ENCODE results near the gene SMOC2.
A peak's percentile ranks its signal among the peaks of the same experiment; 100 is the strongest.

The SMOC2 gene

DNA sequence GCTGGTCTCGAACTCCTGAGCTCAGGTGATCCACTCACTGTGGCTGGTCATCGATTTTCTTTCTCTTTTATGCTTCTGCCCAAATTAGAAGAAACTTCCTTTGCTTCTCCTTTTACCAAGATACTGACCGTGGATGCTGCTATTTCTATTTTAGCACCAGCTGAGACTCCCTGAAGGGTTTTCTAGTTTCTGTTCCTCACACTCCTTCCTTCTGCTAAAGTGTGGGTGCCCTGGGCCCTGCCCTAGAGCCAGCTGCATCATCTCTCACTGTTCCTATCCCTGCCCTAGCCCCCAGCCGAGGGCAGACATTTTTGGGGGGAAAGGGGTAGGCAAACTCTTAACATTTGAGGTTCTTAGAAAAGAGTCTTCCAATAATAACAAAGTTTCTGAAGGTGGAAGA, 6.3 kb downstream of the SMOC2 start:
- DNase-seq (ENCODE audit: low spot score in 2 of 2) = no peak
- Histone ChIP-seq H3K36me3 (replicated peaks) (no peaks in the 10 kb centered on the region), H3K4me3 (no peak overlapping the region), H3K4me1 (no peaks in the 10 kb centered on the region), H3K9me3 (no peaks in the 10 kb centered on the region), H3K27me3 (ENCODE audit: low read depth) (no peaks in the 10 kb centered on the region)
- in situ Hi-C loops (cut with MboI; ENCODE audit: low sequenced_read_pairs) = no loop called here

DNA sequence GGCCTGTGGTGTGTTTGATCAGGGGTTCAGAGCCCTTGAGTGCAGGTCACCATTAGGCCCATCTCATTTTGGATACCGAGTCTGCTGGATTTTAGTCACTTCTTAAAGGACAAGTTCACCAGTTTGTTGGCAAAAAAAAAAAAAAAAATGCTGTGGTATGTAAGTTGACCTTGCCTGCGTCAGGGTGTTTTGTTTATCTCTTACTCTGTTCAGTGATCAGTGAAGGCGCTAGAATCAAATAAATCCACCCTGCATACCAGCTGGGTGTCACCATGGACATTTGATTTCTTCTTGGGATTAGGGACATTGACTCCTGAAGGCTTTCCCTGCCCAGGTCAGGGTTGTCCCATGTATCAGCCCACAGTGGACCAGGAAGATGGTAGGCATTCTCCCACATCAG, 6.7 kb downstream of the SMOC2 start:
- DNase-seq (ENCODE audit: low spot score in 2 of 2) = no peak
- in situ Hi-C loops (cut with MboI; ENCODE audit: low sequenced_read_pairs) = no loop called here
- no peak overlapping the region for H3K4me3 ChIP-seq
- no peaks in the 10 kb centered on the region for H3K4me1 ChIP-seq
- no peaks in the 10 kb centered on the region for H3K36me3 ChIP-seq (replicated peaks)
- no peaks in the 10 kb centered on the region for H3K27me3 ChIP-seq (ENCODE audit: low read depth)
- H3K9me3 ChIP-seq = no peaks in the 10 kb centered on the region

DNA sequence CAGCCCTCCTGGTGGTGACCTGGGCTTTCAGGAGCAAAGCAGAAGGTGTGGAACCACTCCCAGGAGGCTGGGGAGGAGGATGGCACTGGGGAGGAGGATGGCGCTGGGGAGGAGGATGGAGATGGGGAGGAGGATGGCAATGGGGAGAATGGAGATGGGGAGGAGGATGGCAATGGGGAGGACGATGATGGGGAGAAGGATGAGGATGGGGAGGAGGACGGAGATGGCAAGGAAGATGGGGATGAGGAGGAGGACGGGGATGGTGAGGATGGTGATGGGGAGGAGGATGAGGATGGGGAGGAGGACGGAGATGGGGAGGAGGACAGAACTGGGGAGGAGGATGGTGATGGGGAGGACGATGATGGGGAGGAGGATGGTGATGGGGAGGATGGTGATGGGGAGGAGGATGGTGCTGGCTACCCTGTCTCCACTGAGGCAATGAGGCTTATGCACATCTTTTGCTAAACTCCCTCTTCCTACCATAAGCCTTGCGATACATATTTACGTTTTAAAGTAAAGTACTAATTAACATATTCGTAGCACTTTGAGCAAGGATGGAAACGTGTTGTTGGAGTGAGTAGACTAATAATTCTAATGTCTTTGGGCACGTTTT, 7.4 kb downstream of the SMOC2 start:
- no peak for DNase-seq (ENCODE audit: low spot score in 2 of 2)
- no peak overlapping the region for H3K4me3 ChIP-seq
- in situ Hi-C loops (cut with MboI; ENCODE audit: low sequenced_read_pairs) = no loop called here
- no peaks in the 10 kb centered on the region for H3K27me3 ChIP-seq (ENCODE audit: low read depth)
- no peaks in the 10 kb centered on the region for H3K4me1 ChIP-seq
- no peaks in the 10 kb centered on the region for H3K36me3 ChIP-seq (replicated peaks)
- no peaks in the 10 kb centered on the region for H3K9me3 ChIP-seq

DNA sequence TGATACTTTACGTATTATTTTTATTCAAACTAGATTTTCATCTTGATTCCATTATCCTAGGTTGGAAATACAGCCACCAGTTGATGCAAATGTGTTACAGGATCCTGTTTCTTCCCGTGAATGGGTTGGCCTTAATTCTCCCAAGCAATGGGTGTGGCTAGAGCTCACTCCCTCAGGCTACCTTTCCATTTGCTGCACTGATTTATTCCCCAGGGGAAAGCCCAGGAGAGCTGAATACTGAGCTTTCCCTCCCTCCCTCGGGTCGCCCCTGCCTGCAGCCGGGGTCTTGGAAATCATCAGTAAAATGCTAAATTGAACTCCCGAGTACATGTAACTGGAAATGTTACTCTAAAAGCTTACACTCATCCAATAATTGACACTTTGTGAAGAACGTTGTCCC, 9.9 kb downstream of the SMOC2 start:
- DNase-seq (ENCODE audit: low spot score in 2 of 2) = peak; percentile 7 to 17
- Histone ChIP-seq H3K36me3 (replicated peaks) (no peaks in the 10 kb centered on the region), H3K4me3 (no peak overlapping the region), H3K9me3 (no peaks in the 10 kb centered on the region), H3K27me3 (ENCODE audit: low read depth) (no peaks in the 10 kb centered on the region), H3K4me1 (no peaks in the 10 kb centered on the region)
- in situ Hi-C loops (cut with MboI; ENCODE audit: low sequenced_read_pairs) = no loop called here

DNA sequence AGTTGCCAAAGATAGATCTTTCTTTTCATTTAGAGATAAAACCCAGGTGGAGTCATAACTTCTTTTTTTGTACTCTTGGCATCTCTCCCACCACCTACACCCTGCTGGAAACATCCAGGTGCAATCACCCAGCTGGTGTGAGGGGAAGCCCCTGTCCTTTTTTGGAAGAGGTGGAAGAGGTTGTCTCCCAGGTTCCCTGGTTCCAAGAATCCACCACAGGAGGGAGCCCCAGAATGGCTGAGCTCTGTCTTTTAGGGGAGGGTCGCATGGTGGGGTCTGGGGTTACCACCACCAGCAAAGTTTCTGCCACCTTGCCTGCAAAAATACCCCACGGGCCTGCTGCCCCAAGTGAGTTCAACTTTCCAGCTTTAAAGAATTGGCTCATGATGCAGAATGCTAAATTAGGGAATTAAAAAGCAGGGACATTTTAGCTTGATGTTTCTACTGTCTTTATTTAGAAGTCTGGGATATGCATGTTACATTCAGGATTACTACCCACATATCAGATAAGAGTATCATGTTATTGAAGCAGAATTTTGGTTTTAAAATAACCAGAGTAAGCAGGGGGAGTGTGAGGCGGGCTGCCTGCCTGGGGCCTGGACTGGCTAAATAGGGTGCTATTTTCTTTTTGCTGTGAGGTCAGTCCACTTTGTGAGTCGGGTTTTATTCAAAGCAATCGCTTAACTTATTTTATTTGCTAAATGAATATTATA, 11.0 kb downstream of the SMOC2 start:
- H3K36me3 ChIP-seq (replicated peaks) = no peaks in the 10 kb centered on the region

DNA sequence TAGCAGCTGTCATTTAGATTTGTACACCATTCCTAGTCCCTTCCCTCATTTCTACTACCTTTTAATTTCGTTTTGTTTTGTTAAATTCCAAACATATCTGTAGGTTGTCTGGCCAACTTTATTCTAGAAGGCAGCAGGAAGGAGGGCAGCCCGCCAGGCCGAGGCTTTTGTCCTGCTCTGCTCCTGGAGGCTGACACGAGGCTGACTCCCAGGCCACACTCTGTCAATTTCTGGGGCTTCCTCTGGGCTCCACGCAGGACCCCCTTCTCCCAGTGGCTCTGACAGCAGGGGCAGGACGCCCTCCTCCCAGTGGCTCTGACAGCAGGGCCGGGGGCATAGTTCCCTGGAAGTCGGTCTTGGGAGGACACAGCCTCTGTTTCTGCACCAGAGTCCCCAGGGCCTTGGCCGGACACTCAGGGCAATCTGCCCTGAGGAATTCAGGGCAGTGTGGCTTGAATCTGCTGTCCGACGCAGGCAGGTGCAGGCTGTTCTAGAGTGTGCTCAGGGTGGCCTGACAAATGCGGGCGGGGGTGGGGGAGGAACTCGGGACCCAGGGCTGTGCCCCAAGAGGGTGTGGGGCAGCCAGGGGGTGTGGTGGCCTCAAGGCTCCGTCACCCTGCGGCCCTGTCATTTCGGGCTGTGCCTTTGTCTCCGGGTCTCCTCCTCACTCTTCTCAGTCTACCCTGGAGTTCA, 11.8 kb downstream of the SMOC2 start:
- in situ Hi-C loops (cut with MboI; ENCODE audit: low sequenced_read_pairs) = no loop called here

More for the DNA sequence above, 11.0 kb downstream of the SMOC2 start:
- Histone ChIP-seq H3K4me1 (no peaks in the 10 kb centered on the region), H3K9me3 (no peaks in the 10 kb centered on the region), H3K27me3 (ENCODE audit: low read depth) (no peaks in the 10 kb centered on the region), H3K4me3 (no peak overlapping the region)
- DNase-seq (ENCODE audit: low spot score in 2 of 2) = no peak
- in situ Hi-C loops (cut with MboI; ENCODE audit: low sequenced_read_pairs) = no loop called here

DNA sequence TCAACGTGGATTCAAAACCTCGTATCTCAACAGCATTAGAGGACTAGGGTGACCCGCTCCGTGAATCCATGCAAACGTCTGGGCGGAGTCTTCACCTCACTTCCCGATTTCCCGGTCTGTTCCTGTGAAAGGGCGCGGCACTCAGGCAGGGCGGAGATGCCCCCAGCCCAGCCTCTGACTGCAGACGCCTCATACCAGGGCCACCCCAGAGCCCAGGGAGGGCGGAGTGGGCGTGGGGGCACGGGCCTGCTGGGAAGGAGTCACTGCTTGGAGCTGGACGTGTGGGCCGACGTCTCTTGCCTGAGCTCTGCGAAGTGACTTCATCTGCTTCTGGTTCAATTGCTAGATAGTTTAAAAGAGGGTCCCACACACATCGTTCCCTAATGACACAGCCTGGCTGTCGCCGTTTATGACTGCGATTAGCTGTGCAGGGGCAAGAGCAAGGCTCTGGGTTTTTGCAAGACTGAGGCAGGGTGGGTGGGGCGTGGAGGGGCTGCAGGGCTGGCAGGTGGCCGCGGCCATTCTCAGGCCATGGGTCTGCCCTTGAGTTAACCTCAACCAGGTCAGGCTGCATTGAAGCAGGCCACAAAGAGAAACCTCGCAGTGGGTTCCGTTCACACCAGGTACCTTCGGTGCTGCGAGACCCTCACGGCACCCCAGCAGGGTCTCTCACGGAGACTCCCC, 15.0 kb downstream of the SMOC2 start:
- Histone ChIP-seq H3K27me3 (ENCODE audit: low read depth) (no peaks in the 10 kb centered on the region), H3K4me3 (no peak overlapping the region), H3K9me3 (no peaks in the 10 kb centered on the region), H3K4me1 (no peaks in the 10 kb centered on the region), H3K36me3 (replicated peaks) (no peaks in the 10 kb centered on the region)
- no peak for DNase-seq (ENCODE audit: low spot score in 2 of 2)
- in situ Hi-C loops (cut with MboI; ENCODE audit: low sequenced_read_pairs) = no loop called here

More for the DNA sequence above, 11.8 kb downstream of the SMOC2 start:
- no peak for DNase-seq (ENCODE audit: low spot score in 2 of 2)
- no peaks in the 10 kb centered on the region for H3K27me3 ChIP-seq (ENCODE audit: low read depth)
- H3K36me3 ChIP-seq (replicated peaks) = no peaks in the 10 kb centered on the region
- no peaks in the 10 kb centered on the region for H3K4me1 ChIP-seq
- no peaks in the 10 kb centered on the region for H3K9me3 ChIP-seq
- H3K4me3 ChIP-seq = no peak overlapping the region

DNA sequence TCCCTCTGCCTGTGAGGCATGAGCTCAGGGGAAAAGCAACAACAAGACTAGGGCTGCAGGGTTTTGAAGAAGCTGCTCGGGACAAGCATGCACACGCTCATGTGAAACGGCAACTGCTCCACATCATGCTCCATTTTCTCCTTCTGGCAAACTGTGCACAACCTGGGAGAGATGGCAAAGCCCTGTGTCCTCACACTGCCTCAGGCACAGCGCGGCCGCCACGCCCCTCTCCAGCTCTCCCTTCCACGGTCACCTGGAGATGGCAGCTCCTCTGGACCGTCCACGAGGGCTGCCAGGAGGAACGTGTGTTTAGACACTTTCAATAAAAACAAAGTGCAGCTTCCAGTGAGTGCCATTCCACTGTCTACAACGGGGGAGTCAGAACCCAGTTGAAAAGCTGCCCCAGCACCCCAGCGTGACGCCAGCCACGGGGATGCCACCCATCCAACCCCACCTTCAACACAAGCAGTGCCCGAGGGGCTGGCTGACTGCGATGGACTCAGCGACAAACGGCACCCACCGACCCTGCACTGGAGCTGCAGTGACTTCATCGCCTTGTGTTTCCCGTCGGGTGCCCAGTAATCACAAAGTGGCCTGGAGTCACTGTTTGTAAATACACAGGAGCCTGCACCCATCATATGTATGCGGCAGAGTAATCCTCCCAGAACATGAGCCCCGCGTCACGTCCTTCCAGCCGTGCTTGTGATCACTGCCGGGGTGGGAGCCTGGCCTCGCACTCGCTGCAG, 16.1 kb downstream of the SMOC2 start:
- DNase-seq (ENCODE audit: low spot score in 2 of 2) = no peak
- H3K36me3 ChIP-seq (replicated peaks) = no peaks in the 10 kb centered on the region
- H3K27me3 ChIP-seq (ENCODE audit: low read depth) = no peaks in the 10 kb centered on the region
- H3K9me3 ChIP-seq = no peaks in the 10 kb centered on the region
- no peak overlapping the region for H3K4me3 ChIP-seq
- in situ Hi-C loops (cut with MboI; ENCODE audit: low sequenced_read_pairs) = no loop called here
- no peaks in the 10 kb centered on the region for H3K4me1 ChIP-seq

DNA sequence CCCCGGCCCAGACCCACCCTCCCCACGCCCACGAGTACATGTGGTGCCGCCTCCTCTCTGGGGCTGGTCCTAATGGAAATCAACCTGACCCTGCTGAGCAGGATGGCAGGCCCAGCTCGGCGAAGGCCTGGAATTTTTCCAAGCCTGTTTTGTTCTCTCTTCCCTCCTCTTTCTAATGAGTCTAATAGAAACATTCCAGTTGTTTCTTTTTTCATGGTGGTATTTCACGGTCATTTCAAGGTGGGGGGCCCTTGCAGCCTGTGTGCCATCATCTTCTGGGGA, 16.6 kb downstream of the SMOC2 start:
- H3K4me1 ChIP-seq = no peaks in the 10 kb centered on the region
- no peaks in the 10 kb centered on the region for H3K9me3 ChIP-seq
- H3K4me3 ChIP-seq = no peak overlapping the region
- no peaks in the 10 kb centered on the region for H3K27me3 ChIP-seq (ENCODE audit: low read depth)
- DNase-seq (ENCODE audit: low spot score in 2 of 2) = no peak
- no peaks in the 10 kb centered on the region for H3K36me3 ChIP-seq (replicated peaks)
- in situ Hi-C loops (cut with MboI; ENCODE audit: low sequenced_read_pairs) = no loop called here

DNA sequence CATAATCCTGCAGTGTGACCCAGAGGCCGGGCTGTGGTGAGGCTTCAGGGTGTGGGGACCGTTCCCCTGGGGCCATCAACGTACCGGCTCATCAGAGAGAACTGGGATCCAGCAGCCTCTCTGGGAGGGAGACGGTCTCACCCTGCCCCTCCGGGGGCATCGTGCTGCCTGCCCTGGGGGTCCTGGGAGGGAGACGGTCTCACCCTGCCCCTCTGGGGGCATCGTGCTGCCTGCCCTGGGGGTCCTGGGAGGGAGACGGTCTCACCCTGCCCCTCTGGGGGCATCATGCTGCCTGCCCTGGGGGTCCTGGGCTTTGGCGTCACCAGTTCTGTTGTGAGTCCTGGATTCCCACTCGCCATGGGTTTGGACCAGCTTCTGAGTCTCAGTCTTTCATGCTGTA, 17.1 kb downstream of the SMOC2 start:
- Histone ChIP-seq H3K4me3 (no peak overlapping the region), H3K36me3 (replicated peaks) (no peaks in the 10 kb centered on the region), H3K9me3 (no peaks in the 10 kb centered on the region), H3K27me3 (ENCODE audit: low read depth) (no peaks in the 10 kb centered on the region), H3K4me1 (no peaks in the 10 kb centered on the region)
- in situ Hi-C loops (cut with MboI; ENCODE audit: low sequenced_read_pairs) = no loop called here
- DNase-seq (ENCODE audit: low spot score in 2 of 2) = no peak

DNA sequence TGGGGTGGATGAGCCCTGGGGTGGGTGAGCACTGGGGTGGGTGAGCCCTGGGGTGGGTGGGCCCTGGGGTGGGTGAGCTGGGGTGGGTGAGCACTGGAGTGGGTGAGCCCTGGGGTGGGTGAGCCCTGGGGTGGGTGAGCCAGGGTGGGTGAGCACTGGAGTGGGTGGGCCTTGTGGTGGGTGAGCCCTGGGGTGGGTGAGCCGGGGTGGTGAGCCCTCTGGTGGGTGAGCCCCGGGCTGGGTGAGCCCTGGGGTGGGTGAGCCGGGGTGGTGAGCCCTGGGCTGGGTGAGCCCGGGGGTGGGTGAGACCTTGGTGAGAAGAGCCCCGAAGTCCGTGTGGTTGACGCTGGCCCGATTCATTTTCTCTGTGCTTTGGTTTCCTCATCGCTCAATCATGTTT, 18.6 kb downstream of the SMOC2 start:
- H3K36me3 ChIP-seq (replicated peaks) = no peaks in the 10 kb centered on the region
- H3K4me3 ChIP-seq = no peak overlapping the region
- in situ Hi-C loops (cut with MboI; ENCODE audit: low sequenced_read_pairs) = no loop called here
- H3K27me3 ChIP-seq (ENCODE audit: low read depth) = no peaks in the 10 kb centered on the region
- H3K9me3 ChIP-seq = no peaks in the 10 kb centered on the region
- no peak for DNase-seq (ENCODE audit: low spot score in 2 of 2)
- H3K4me1 ChIP-seq = no peaks in the 10 kb centered on the region

DNA sequence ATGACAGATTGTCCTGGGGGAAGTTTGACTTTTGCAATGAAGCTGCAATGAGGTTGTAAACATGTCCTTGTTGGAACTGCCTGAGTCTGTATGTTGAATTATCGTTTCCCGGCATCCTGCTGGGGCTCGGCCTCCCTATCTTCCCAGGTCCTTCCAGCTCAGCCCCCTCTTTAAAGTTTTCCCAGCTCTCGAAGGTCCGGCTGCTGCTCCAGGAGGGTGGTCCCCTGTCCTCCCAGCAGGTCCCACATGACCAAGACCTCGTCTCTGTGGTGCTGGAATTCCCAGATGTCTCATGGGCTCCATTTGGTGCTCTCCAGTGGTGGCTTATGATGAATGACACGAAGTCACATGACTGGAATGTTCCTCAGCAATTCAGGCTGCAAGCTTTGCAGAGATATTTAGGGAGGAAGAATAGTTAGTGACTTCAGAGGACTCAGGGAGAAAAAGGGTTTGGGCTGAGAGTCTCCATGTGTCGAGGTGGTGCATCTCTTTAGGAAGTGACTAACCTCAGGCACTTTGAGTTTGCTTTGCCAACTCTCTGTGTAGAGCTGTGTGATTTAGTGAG, 21.4 kb downstream of the SMOC2 start:
- Histone ChIP-seq H3K36me3 (replicated peaks) (no peaks in the 10 kb centered on the region), H3K27me3 (ENCODE audit: low read depth) (no peaks in the 10 kb centered on the region), H3K4me3 (no peak overlapping the region), H3K9me3 (no peaks in the 10 kb centered on the region), H3K4me1 (no peaks in the 10 kb centered on the region)
- DNase-seq (ENCODE audit: low spot score in 2 of 2) = no peak
- in situ Hi-C loops (cut with MboI; ENCODE audit: low sequenced_read_pairs) = no loop called here

DNA sequence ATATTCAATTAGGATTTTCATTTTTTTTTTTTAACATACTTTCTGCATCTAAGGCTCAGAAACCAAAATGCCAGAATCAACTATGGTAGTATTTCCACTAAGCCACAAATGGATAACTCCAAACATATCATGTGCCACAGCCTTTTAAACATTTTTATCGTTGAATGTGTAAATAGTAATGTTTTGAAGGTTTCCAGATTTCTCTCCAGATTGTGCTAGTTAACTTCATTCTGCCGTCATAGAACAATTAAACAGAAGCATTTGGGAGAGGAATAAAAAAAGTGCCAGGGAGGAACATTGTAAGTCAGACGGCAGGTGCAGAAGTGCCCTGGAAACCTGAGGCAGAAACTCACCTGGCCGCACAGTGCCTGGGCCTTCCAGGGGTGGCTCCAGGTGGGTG, 23.6 kb downstream of the SMOC2 start:
- DNase-seq (ENCODE audit: low spot score in 2 of 2) = no peak
- Histone ChIP-seq H3K4me1 (no peaks in the 10 kb centered on the region), H3K9me3 (no peaks in the 10 kb centered on the region), H3K4me3 (no peak overlapping the region), H3K27me3 (ENCODE audit: low read depth) (no peaks in the 10 kb centered on the region), H3K36me3 (replicated peaks) (no peaks in the 10 kb centered on the region)
- in situ Hi-C loops (cut with MboI; ENCODE audit: low sequenced_read_pairs) = no loop called here

Measured in HAP-1 (cell line).